ENCODE data around the gene RAB10.
"Not testable (repeated sequence)": the region's sequence is repeated elsewhere in the genome, so short reads cannot be mapped to it uniquely, and the experiment has no call there.

DNA sequence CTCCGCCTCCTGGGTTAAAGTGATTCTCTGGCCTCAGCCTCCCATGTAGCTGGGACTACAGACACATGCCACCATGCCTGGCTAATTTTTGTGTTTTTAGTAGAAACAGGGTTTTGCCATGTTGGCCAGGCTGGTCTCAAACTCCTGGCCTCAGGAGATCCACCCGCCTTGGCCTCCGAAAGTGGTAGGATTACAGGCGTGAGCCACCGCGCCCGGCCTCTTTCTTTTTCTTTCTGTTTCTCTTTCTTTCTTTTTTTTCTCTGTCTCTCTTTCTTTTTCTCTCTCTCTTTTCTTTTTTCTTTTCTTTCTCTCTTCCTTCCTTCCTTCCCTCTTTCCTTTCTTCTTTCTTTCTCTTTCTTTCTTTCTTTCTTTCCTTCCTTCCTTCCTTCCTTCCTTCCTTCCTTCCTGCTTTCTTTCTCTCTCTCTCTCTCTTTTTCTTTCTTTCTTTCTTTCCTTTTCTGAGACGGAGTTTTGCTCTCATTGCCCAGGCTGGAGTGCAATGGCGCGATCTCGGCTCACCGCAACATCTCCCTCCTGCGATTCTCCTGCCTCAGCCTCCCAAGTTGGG is 35.0 kb upstream of the RAB10 start:
- TF ChIP-seq CTCF, POLR2A (IDR thresholded peaks at IDR 0.05): not testable (repeated sequence)

All from thyroid gland (tissue), 4 donors.